ENCODE results near the gene PRMT2. TPM values are rescaled to one million over a fixed set of nuclear protein-coding genes. Genes with fewer than 3 reads are reported as not detected.

PRMT2 gene
- polyA plus RNA-seq, 4 donors, result 55.7 to 77.0 (median 70.6) TPM

GRCh38 chr21:46641656-46642055 lies 6.2 kb downstream of the PRMT2 start:
- DNase-seq (no peak), FAIRE-seq (no peak)
- peaks cover 10 to 43% (median 15%) of the 10 kb centered on the region in 3 donors for H3K36me3 ChIP-seq (ENCODE audit: control insufficient read depth in 3 of 3, insufficient read depth in 2 of 3, low read depth in 1 of 3, low read length in 3 of 3)
- no peak overlapping the region for H3K4me3 ChIP-seq (ENCODE audit: low read depth in 1 of 3, low read length in 3 of 3)
- H3K27ac ChIP-seq (ENCODE audit: low read depth in 1 of 3, low read length in 2 of 3), result no peak overlapping the region
- peaks cover 0 to 5% (median 2%) of the 10 kb centered on the region in 3 donors for H3K4me1 ChIP-seq (ENCODE audit: control insufficient read depth in 3 of 3, insufficient read depth in 2 of 3, low read depth in 1 of 3, low read length in 2 of 3)
- H3K9me3 ChIP-seq (ENCODE audit: control insufficient read depth in 2 of 2, insufficient read depth in 1 of 2, low read depth in 1 of 2, low read length in 1 of 2), result no peaks in the 10 kb centered on the region
- WGBS, 3 donors, result 87 to 90% (median 88%) methylated on average over 8 of the region's 8 CpGs
- H3K27me3 ChIP-seq (ENCODE audit: control insufficient read depth in 3 of 3, insufficient read depth in 3 of 3, low read length in 3 of 3), result no peaks in the 10 kb centered on the region

- no peak for FAIRE-seq
- H3K27ac ChIP-seq (ENCODE audit: low read depth in 1 of 3, low read length in 2 of 3), result no peak overlapping the region
- H3K9me3 ChIP-seq (ENCODE audit: control insufficient read depth in 2 of 2, insufficient read depth in 1 of 2, low read depth in 1 of 2, low read length in 1 of 2), result no peaks in the 10 kb centered on the region
- no peak overlapping the region for H3K4me3 ChIP-seq (ENCODE audit: low read depth in 1 of 3, low read length in 3 of 3)
- H3K36me3 ChIP-seq (ENCODE audit: control insufficient read depth in 3 of 3, insufficient read depth in 2 of 3, low read depth in 1 of 3, low read length in 3 of 3), result peaks cover 11 to 52% (median 16%) of the 10 kb centered on the region in 3 donors
- 73 to 89% (median 88%) methylated on average over 12 of the region's 12 CpGs for WGBS, 3 donors
- no peaks in the 10 kb centered on the region for H3K4me1 ChIP-seq (ENCODE audit: control insufficient read depth in 3 of 3, insufficient read depth in 2 of 3, low read depth in 1 of 3, low read length in 2 of 3)
- DNase-seq, result no peak
- no peaks in the 10 kb centered on the region for H3K27me3 ChIP-seq (ENCODE audit: control insufficient read depth in 3 of 3, insufficient read depth in 3 of 3, low read length in 3 of 3)
These were observed 8.1 kb downstream of the PRMT2 start for GRCh38 chr21:46643379-46644177.

GRCh38 chr21:46645840-46646239 lies 10.4 kb downstream of the PRMT2 start:
- no peaks in the 10 kb centered on the region for H3K4me1 ChIP-seq (ENCODE audit: control insufficient read depth in 3 of 3, insufficient read depth in 2 of 3, low read depth in 1 of 3, low read length in 2 of 3)
- H3K9me3 ChIP-seq (ENCODE audit: control insufficient read depth in 2 of 2, insufficient read depth in 1 of 2, low read depth in 1 of 2, low read length in 1 of 2), result no peaks in the 10 kb centered on the region
- no peak for FAIRE-seq
- no peak for DNase-seq
- H3K27ac ChIP-seq (ENCODE audit: low read depth in 1 of 3, low read length in 2 of 3), result no peak overlapping the region
- no peaks in the 10 kb centered on the region for H3K27me3 ChIP-seq (ENCODE audit: control insufficient read depth in 3 of 3, insufficient read depth in 3 of 3, low read length in 3 of 3)
- H3K36me3 ChIP-seq (ENCODE audit: control insufficient read depth in 3 of 3, insufficient read depth in 2 of 3, low read depth in 1 of 3, low read length in 3 of 3), result peaks cover 20 to 75% (median 24%) of the 10 kb centered on the region in 3 donors
- H3K4me3 ChIP-seq (ENCODE audit: low read depth in 1 of 3, low read length in 3 of 3), result no peak overlapping the region
- 96 to 99% (median 97%) methylated on average over 5 of the region's 5 CpGs for WGBS, 3 donors

- Histone ChIP-seq H3K27me3 (ENCODE audit: control insufficient read depth in 3 of 3, insufficient read depth in 3 of 3, low read length in 3 of 3) (no peaks in the 10 kb centered on the region), H3K36me3 (ENCODE audit: control insufficient read depth in 3 of 3, insufficient read depth in 2 of 3, low read depth in 1 of 3, low read length in 3 of 3) (peaks cover 24 to 77% (median 26%) of the 10 kb centered on the region in 3 donors), H3K4me1 (ENCODE audit: control insufficient read depth in 3 of 3, insufficient read depth in 2 of 3, low read depth in 1 of 3, low read length in 2 of 3) (no peaks in the 10 kb centered on the region), H3K27ac (ENCODE audit: low read depth in 1 of 3, low read length in 2 of 3) (no peak overlapping the region), H3K4me3 (ENCODE audit: low read depth in 1 of 3, low read length in 3 of 3) (no peak overlapping the region), H3K9me3 (ENCODE audit: control insufficient read depth in 2 of 2, insufficient read depth in 1 of 2, low read depth in 1 of 2, low read length in 1 of 2) (no peaks in the 10 kb centered on the region)
- no peak for DNase-seq
- no peak for FAIRE-seq
- WGBS, 3 donors, result 92 to 96% (median 93%) methylated on average over 9 of the region's 9 CpGs
These were observed 11.2 kb downstream of the PRMT2 start for GRCh38 chr21:46646541-46647154.

GRCh38 chr21:46648539-46648938 lies 13.1 kb downstream of the PRMT2 start:
- FAIRE-seq (no peak), DNase-seq (no peak)
- Histone ChIP-seq H3K27ac (ENCODE audit: low read depth in 1 of 3, low read length in 2 of 3) (no peak overlapping the region), H3K4me1 (ENCODE audit: control insufficient read depth in 3 of 3, insufficient read depth in 2 of 3, low read depth in 1 of 3, low read length in 2 of 3) (no peaks in the 10 kb centered on the region), H3K4me3 (ENCODE audit: low read depth in 1 of 3, low read length in 3 of 3) (no peak overlapping the region), H3K9me3 (ENCODE audit: control insufficient read depth in 2 of 2, insufficient read depth in 1 of 2, low read depth in 1 of 2, low read length in 1 of 2) (no peaks in the 10 kb centered on the region), H3K36me3 (ENCODE audit: control insufficient read depth in 3 of 3, insufficient read depth in 2 of 3, low read depth in 1 of 3, low read length in 3 of 3) (peaks cover 26 to 79% (median 39%) of the 10 kb centered on the region in 3 donors), H3K27me3 (ENCODE audit: control insufficient read depth in 3 of 3, insufficient read depth in 3 of 3, low read length in 3 of 3) (no peaks in the 10 kb centered on the region)
- 95 to 96% (median 96%) methylated on average over 27 of the region's 27 CpGs for WGBS, 3 donors

GRCh38 chr21:46649356-46649755 lies 13.9 kb downstream of the PRMT2 start:
- WGBS, 3 donors, result 95 to 97% (median 96%) methylated on average over 19 of the region's 19 CpGs
- Histone ChIP-seq H3K27ac (ENCODE audit: low read depth in 1 of 3, low read length in 2 of 3) (no peak overlapping the region), H3K4me1 (ENCODE audit: control insufficient read depth in 3 of 3, insufficient read depth in 2 of 3, low read depth in 1 of 3, low read length in 2 of 3) (no peaks in the 10 kb centered on the region), H3K27me3 (ENCODE audit: control insufficient read depth in 3 of 3, insufficient read depth in 3 of 3, low read length in 3 of 3) (no peaks in the 10 kb centered on the region), H3K4me3 (ENCODE audit: low read depth in 1 of 3, low read length in 3 of 3) (no peak overlapping the region), H3K9me3 (ENCODE audit: control insufficient read depth in 2 of 2, insufficient read depth in 1 of 2, low read depth in 1 of 2, low read length in 1 of 2) (no peaks in the 10 kb centered on the region), H3K36me3 (ENCODE audit: control insufficient read depth in 3 of 3, insufficient read depth in 2 of 3, low read depth in 1 of 3, low read length in 3 of 3) (peaks cover 25 to 75% (median 40%) of the 10 kb centered on the region in 3 donors)
- no peak for DNase-seq
- no peak for FAIRE-seq

- H3K4me3 ChIP-seq (ENCODE audit: low read depth in 1 of 3, low read length in 3 of 3), result no peak overlapping the region
- no peaks in the 10 kb centered on the region for H3K4me1 ChIP-seq (ENCODE audit: control insufficient read depth in 3 of 3, insufficient read depth in 2 of 3, low read depth in 1 of 3, low read length in 2 of 3)
- no peak overlapping the region for H3K27ac ChIP-seq (ENCODE audit: low read depth in 1 of 3, low read length in 2 of 3)
- FAIRE-seq, result no peak
- H3K27me3 ChIP-seq (ENCODE audit: control insufficient read depth in 3 of 3, insufficient read depth in 3 of 3, low read length in 3 of 3), result no peaks in the 10 kb centered on the region
- H3K36me3 ChIP-seq (ENCODE audit: control insufficient read depth in 3 of 3, insufficient read depth in 2 of 3, low read depth in 1 of 3, low read length in 3 of 3), result peaks cover 23 to 65% (median 40%) of the 10 kb centered on the region in 3 donors
- DNase-seq, result no peak
- H3K9me3 ChIP-seq (ENCODE audit: control insufficient read depth in 2 of 2, insufficient read depth in 1 of 2, low read depth in 1 of 2, low read length in 1 of 2), result no peaks in the 10 kb centered on the region
- 93 to 96% (median 94%) methylated on average over 14 of the region's 14 CpGs for WGBS, 3 donors
These were observed 15.1 kb downstream of the PRMT2 start for GRCh38 chr21:46650476-46651098.

- Histone ChIP-seq H3K36me3 (ENCODE audit: control insufficient read depth in 3 of 3, insufficient read depth in 2 of 3, low read depth in 1 of 3, low read length in 3 of 3) (peaks cover 23 to 63% (median 41%) of the 10 kb centered on the region in 3 donors), H3K27ac (ENCODE audit: low read depth in 1 of 3, low read length in 2 of 3) (no peak overlapping the region), H3K9me3 (ENCODE audit: control insufficient read depth in 2 of 2, insufficient read depth in 1 of 2, low read depth in 1 of 2, low read length in 1 of 2) (peaks cover 0 to 4% of the 10 kb centered on the region in 2 donors), H3K4me1 (ENCODE audit: control insufficient read depth in 3 of 3, insufficient read depth in 2 of 3, low read depth in 1 of 3, low read length in 2 of 3) (no peaks in the 10 kb centered on the region), H3K4me3 (ENCODE audit: low read depth in 1 of 3, low read length in 3 of 3) (no peak overlapping the region), H3K27me3 (ENCODE audit: control insufficient read depth in 3 of 3, insufficient read depth in 3 of 3, low read length in 3 of 3) (no peaks in the 10 kb centered on the region)
- WGBS, 3 donors, result 97 to 100% (median 98%) methylated on average over 3 to 7 of the region's 7 CpGs
- DNase-seq (no peak), FAIRE-seq (no peak)
These were observed 15.6 kb downstream of the PRMT2 start for GRCh38 chr21:46651121-46651520.

Measured in small intestine (tissue), 7 donors.